Measurements from ENCODE around the gene PANX2.

Gene PANX2

GRCh38 chr22:50190941-50191741 is 20.6 kb downstream of the PANX2 start:
- TF ChIP-seq, protein P1, sequence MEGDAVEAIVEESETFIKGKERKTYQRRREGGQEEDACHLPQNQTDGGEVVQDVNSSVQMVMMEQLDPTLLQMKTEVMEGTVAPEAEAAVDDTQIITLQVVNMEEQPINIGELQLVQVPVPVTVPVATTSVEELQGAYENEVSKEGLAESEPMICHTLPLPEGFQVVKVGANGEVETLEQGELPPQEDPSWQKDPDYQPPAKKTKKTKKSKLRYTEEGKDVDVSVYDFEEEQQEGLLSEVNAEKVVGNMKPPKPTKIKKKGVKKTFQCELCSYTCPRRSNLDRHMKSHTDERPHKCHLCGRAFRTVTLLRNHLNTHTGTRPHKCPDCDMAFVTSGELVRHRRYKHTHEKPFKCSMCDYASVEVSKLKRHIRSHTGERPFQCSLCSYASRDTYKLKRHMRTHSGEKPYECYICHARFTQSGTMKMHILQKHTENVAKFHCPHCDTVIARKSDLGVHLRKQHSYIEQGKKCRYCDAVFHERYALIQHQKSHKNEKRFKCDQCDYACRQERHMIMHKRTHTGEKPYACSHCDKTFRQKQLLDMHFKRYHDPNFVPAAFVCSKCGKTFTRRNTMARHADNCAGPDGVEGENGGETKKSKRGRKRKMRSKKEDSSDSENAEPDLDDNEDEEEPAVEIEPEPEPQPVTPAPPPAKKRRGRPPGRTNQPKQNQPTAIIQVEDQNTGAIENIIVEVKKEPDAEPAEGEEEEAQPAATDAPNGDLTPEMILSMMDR (IDR thresholded peaks at IDR 0.05; ENCODE audit: low read depth, low read length, missing control alignments): no peak
- peak overlapping the region; percentile 58 for H3K4me3 ChIP-seq (ENCODE audit: low read depth, low read length)
- DNase-seq (ENCODE audit: low read depth): peak; percentile 88

- TF ChIP-seq, protein P1 (IDR thresholded peaks at IDR 0.05; ENCODE audit: low read depth, low read length, missing control alignments): peak; percentile 5
- no peak for DNase-seq (ENCODE audit: low read depth)
- H3K4me3 ChIP-seq (ENCODE audit: low read depth, low read length): peak overlapping the region; percentile 55
Measured at GRCh38 chr22:50192436-50193204, 22.1 kb downstream of the PANX2 start.

DNA sequence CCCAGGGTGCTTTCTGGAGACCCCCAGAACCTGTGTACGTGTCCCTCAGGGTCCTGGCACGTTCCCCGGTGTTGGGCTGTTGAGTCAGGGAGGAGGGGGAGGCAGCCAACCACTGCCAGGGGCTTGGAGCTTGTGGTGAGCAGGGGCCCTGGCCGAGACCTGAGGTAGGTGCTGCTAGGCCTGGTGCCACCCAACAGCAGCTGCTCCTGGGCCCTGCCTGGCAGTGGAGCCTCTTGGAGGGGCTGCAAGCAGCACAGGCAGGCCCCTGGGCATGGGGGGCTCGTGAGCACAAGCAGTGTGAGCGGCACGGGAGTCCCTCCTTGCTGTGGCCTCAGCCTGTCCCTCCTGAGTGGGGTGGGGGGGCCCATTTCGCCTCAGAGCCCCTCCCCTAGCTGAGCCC is 23.1 kb downstream of the PANX2 start:
- DNase-seq (ENCODE audit: low read depth): no peak
- TF ChIP-seq, protein P1 (IDR thresholded peaks at IDR 0.05; ENCODE audit: low read depth, low read length, missing control alignments): no peak
- no peak overlapping the region for H3K4me3 ChIP-seq (ENCODE audit: low read depth, low read length)

- no peak for DNase-seq (ENCODE audit: low read depth)
- H3K4me3 ChIP-seq (ENCODE audit: low read depth, low read length): no peak overlapping the region
- TF ChIP-seq, protein P1 (IDR thresholded peaks at IDR 0.05; ENCODE audit: low read depth, low read length, missing control alignments): no peak
Measured at GRCh38 chr22:50194037-50194805, 23.7 kb downstream of the PANX2 start.

DNA sequence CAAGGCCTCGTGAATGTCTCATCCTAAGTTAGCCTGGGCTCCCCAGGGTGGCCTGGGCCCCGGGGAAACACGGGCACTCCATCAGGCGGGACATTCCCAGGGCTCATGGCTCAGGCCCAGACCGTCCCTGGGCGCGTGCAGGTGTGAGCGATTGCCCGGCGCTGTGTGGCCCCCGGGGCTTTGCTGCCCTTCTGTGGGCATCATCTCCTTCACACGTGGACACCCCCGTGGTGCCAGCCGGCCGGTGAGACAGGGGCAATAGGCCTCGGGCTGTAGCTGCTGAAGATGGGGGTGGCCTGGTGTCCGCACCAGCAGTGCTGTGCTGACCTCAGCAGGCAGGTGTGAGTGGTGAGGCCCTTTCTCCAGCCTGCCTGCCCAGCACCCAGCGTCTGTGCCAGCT is 25.7 kb downstream of the PANX2 start:
- TF ChIP-seq, protein P1 (IDR thresholded peaks at IDR 0.05; ENCODE audit: low read depth, low read length, missing control alignments): no peak
- H3K4me3 ChIP-seq (ENCODE audit: low read depth, low read length): no peak overlapping the region
- no peak for DNase-seq (ENCODE audit: low read depth)

GRCh38 chr22:50197000-50197800 is 26.7 kb downstream of the PANX2 start:
- no peak overlapping the region for H3K4me3 ChIP-seq (ENCODE audit: low read depth, low read length)
- no peak for DNase-seq (ENCODE audit: low read depth)
- TF ChIP-seq, protein P1 (IDR thresholded peaks at IDR 0.05; ENCODE audit: low read depth, low read length, missing control alignments): no peak

Data from GM12864 (cell line).